Endothelial cell (in vitro differentiated cells): Measurements from ENCODE around the gene ALDH1B1. TPM values are rescaled to one million over a fixed set of nuclear protein-coding genes. Genes with fewer than 3 reads are reported as not detected.

Experiments used
- DNase-seq: peaks from one replicate; pipeline ENCODE4 v3.0.0; 2021; ENCODE audit warnings: low spot score
- H3K27ac Mint-ChIP-seq: one replicate; pipeline ENCODE4 v1.8.0; 2021; ENCODE audit warnings: mixed read lengths, inconsistent platforms; ENCODE audit not compliant: unreplicated experiment
- H3K27me3 Mint-ChIP-seq: one replicate; pipeline ENCODE4 v1.8.0; 2021; ENCODE audit warnings: mild to moderate bottlenecking, moderate library complexity, mixed read lengths, inconsistent platforms; ENCODE audit not compliant: unreplicated experiment
- H3K36me3 Mint-ChIP-seq: one replicate; pipeline ENCODE4 v1.8.0; 2021; ENCODE audit warnings: mild to moderate bottlenecking, low read depth, mixed read lengths, inconsistent platforms; ENCODE audit not compliant: unreplicated experiment
- H3K4me1 Mint-ChIP-seq: one replicate; pipeline ENCODE4 v1.8.0; 2021; ENCODE audit warnings: mild to moderate bottlenecking, mixed read lengths, inconsistent platforms; ENCODE audit not compliant: unreplicated experiment
- H3K4me3 Mint-ChIP-seq: one replicate; pipeline ENCODE4 v1.8.0; 2021; ENCODE audit warnings: mild to moderate bottlenecking, mixed read lengths, inconsistent platforms; ENCODE audit not compliant: unreplicated experiment
- H3K9me3 Mint-ChIP-seq: one replicate; pipeline ENCODE4 v1.8.0; 2021; ENCODE audit warnings: mixed read lengths, inconsistent platforms; ENCODE audit not compliant: unreplicated experiment
- CTCF ChIP-seq: fragments of 200-600 bp; sonication (generic); IDR thresholded peaks from one replicate; pipeline ENCODE4 v1.5.0; 2021; ENCODE audit warnings: antibody characterized with exemption; ENCODE audit not compliant: unreplicated experiment
- total RNA-seq: library from RNA; stranded (reverse); fragmentation: NEBNext Ultra II Directional; extraction: Animal tissue kit (Norgen Biotek cat#: 25700); gene quantifications from one replicate; pipeline ENCODE4 v1.2.1, GENCODE V29; 2021; ENCODE audit not compliant: unreplicated experiment

ALDH1B1 gene
- total RNA-seq, 1 donor from 2014 or later = 18.7 TPM

GRCh38 chr9:38421498-38422211, 29.2 kb downstream of the ALDH1B1 start:
- Mint-ChIP-seq H3K27ac (no peak overlapping the region), H3K36me3 (no peaks in the 10 kb centered on the region), H3K4me1 (peaks cover 3% of the 10 kb centered on the region), H3K4me3 (peak overlapping the region; percentile 31), H3K9me3 (no peaks in the 10 kb centered on the region), H3K27me3 (peaks cover 5% of the 10 kb centered on the region)
- no peak for TF ChIP-seq CTCF
- no peak for DNase-seq

DNA sequence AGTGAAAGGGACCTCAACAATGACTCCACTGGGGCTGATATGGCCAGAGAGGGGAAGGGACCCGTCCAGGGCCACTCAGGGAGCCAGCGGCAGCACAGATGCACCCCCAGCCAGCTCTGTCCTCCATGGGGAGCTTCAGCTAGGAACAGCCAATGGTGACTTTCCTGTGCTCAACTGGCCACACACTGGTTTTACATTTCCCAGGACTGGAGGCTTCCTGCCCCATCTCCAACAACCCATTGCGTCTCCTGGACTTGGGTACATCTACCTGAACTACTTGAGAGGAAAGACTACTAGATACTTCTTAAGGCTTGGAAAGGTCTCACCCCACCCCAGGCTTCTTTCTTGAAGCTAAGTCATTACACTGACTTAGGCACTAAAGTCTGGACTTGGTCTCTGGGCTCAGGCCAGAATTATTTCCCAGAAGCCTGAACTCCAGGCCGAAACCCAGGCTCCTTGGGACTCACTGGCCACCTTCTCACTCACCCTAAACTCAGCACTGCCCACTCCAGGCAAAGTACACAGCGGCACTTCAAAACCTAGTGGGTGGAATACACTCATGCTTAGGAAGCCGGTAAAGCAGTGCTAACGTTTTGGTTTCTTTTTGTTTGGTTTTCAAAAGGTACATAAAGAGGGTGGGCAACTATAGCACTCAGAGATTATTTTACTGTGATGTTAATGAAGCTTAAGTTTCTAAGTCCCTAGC, 30.2 kb downstream of the ALDH1B1 start:
- no peaks in the 10 kb centered on the region for H3K36me3 Mint-ChIP-seq
- peaks cover 7% of the 10 kb centered on the region for H3K27me3 Mint-ChIP-seq
- peaks cover 3% of the 10 kb centered on the region for H3K4me1 Mint-ChIP-seq
- no peak overlapping the region for H3K27ac Mint-ChIP-seq
- DNase-seq = no peak
- no peak for TF ChIP-seq CTCF
- H3K4me3 Mint-ChIP-seq = no peak overlapping the region
- H3K9me3 Mint-ChIP-seq = no peaks in the 10 kb centered on the region

DNA sequence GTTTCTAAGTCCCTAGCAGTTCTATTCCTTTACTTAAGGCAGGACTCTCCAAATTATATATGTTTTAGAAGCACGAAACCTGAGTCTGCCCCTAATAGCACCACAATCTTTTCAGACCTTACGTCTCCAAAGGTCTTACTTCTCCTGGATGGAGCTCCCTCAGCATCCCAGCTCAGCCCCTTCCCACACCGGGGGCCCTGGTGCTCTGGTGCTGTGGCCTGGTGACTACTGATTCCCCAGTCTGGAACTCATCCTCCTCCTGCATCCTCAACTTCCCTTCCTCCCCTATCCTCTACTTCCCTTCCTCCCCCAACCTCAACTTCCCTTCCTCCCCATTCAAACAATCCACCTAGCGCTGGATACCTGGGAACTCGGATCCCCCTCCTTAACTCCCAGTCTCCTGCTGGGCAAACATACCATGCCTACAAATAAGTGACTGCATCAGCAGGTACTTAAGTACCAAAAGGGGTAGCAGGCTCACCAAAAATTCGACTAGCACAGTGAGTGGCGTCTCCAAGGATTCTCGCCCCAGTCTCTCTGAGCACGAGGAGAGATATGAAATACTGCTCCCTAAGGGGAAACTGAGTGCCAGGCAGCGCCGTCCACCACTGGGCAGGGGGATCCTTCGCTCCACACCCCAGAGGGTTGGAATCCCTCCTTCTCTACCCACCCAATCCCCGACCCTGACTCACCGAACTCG, 30.9 kb downstream of the ALDH1B1 start:
- Mint-ChIP-seq H3K9me3 (no peaks in the 10 kb centered on the region), H3K4me3 (peak overlapping the region; percentile 67), H3K27me3 (peaks cover 7% of the 10 kb centered on the region), H3K36me3 (no peaks in the 10 kb centered on the region), H3K27ac (no peak overlapping the region), H3K4me1 (peaks cover 3% of the 10 kb centered on the region)
- no peak for DNase-seq
- no peak for TF ChIP-seq CTCF

DNA sequence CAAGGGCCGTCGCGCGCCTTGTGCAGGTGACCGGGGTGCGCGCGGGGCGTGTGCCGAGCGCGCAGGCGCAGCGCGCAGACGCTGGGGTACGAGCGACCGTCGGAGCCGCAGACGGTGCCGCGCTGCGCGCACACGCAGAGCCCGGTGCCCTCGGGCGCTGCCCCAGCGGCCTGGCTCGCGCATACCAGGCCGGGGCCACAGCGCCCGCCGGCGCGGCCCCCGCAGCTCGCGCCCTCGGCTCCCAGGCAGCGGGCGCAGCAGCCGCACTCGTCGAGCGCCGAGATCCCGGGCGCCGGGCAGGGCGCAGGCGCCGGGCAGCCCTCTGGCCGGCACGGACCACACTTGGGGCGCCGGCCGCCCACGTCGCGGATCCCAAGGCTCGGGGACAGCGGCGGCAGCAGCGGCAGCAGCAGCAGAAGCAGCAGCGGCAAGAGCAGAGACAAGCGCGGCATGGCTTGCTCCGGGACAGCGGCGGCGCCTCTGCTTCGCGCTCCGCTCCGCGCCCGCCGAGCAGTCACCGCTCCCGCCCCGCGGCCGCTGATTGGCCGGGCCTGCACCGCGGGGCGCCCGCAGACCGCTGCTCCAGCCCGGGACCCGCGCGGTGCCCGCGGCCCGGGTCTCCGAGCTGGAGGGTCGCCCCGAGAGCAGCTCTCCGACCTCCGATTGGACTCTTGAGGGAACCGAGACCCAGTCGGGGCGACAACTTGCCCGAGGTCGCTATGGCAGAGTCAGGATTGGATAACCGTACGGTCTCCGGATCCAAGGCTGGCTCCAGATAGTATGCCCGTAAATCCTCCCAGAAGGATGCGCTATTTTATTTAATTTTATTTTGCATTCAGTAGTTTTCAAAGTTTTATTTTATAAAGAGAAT, 31.7 kb downstream of the ALDH1B1 start, which contains the start of gene IGFBPL1:
Gene IGFBPL1, minus strand, starts transcription at position 482 of the 871 bp plus-strand sequence. Its CDS starts 30 bp downstream, at position 452.
- no peaks in the 10 kb centered on the region for H3K9me3 Mint-ChIP-seq
- H3K4me1 Mint-ChIP-seq = peaks cover 3% of the 10 kb centered on the region
- no peak within 1 kb of the TSS for H3K27ac Mint-ChIP-seq
- TF ChIP-seq CTCF = no peak
- DNase-seq = peak; percentile 51
- no peaks in the 10 kb centered on the region for H3K36me3 Mint-ChIP-seq
- H3K27me3 Mint-ChIP-seq = peaks cover 7% of the 10 kb centered on the region
- H3K4me3 Mint-ChIP-seq = peak within 1 kb of the TSS; percentile 67
